ENCODE measurements around the gene POU6F2.
"Not testable (repeated sequence)": the region's sequence is repeated elsewhere in the genome, so short reads cannot be mapped to it uniquely, and the experiment has no call there.

Gene POU6F2

DNA sequence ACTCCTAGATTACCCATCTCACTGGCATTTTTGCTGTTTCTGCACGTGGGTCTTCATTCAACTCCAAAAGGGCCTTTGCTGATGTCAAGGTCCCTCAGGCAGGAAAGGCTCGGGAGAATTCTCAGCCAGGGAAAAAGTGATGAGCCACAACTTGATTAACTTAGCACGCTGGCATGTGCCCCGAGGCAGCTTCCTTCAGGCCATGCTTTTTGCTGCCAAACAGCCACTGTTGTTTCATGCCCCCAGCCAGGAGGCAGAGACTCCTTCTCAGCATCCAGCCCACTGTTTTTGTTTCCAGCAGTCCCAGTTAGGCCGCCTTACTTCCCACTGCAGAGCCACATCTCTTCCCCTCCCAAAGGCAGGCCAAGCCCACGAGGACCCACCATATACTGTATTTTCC is 322.0 kb downstream of the POU6F2 start:
- no peak for DNase-seq

DNA sequence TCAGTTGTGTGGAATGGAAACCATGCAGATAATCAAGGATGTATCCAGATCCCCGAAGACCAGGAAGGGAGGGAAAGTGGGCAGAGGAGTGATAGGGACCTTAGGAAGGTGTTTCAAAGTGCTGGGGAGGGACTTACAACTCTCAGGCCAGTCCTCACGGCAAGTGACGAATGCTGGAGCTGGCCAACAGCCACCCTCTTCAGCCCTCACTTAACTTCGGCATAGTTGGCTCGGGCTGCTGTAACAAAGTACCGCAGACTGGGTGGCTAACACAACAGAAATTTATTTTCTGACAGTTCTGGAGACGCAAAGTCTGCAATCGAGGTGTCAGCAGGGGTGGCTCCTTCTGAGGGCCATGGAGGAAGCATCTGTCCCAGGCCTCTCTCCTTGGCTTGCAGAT is 322.6 kb downstream of the POU6F2 start:
- no peak for DNase-seq

DNA sequence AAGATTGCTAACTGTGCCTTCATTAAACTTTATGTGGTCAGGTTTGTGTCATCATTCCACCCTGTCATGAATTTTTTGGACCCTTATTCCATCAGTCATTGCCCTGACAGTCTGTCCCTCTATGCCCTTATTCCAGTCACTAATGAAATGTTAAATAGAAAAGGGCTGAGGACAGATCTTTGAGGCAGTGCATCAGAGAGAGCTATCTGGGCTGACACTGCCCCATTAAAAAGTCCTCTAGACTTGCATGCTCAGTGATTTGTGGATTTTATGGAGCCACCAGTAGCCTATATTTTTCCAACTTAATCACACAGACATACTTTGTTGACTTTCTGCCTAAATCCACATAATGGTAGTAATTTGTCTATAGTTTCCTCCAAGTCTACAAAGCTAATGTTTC is 323.8 kb downstream of the POU6F2 start:
- no peak for DNase-seq

DNA sequence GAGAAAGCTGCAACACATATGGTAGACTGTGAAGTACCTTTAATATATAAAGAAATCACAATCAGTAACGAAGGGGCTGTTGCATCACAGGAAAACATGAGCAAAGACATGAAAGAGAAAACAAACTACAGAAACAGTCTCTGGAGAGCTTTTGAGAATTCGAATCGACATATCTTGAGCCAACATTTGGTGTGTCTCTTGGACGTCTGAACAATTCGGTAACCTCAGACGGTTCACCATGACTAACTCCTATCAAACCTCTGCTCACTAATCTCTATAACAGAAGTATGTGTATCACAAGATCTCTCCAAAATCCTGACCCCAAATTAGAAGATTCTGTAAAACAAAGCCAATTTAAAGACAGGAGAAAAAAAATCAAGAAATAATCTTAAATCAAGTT is 326.5 kb downstream of the POU6F2 start:
- DNase-seq: no peak

DNA sequence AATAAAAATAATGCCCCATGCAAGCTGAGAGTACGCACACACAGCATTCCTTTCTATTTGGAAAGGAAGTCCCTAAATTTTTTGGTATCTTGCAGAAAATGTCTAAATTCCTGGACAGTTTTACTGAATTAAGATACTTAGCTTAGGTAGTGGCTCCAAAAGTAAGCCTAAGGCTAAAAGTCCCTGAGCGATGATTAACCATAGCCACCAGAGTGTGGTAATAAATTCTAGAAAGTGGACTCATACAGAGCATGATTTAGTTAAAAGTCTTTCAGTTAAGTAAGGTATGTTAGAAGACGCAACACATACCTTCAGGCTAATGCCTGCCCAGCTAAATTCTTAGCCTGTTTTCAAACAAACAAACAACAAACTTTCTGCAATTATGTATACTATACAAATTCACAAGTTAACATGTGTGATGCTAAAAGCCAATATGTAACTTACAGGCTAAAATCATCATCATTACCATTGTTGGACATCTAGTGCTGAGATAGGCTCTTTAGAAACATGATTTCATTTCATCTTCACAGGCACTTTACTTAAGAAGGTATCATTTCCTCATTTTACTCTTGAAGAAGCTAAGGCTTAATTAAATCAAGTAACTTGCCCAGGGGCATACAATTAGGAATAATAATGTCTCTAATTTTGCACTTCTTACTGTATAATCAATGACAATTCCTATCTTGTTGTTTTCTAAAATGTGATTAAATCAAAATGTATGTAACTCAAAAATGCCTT is 327.1 kb downstream of the POU6F2 start:
- no peak for DNase-seq

DNA sequence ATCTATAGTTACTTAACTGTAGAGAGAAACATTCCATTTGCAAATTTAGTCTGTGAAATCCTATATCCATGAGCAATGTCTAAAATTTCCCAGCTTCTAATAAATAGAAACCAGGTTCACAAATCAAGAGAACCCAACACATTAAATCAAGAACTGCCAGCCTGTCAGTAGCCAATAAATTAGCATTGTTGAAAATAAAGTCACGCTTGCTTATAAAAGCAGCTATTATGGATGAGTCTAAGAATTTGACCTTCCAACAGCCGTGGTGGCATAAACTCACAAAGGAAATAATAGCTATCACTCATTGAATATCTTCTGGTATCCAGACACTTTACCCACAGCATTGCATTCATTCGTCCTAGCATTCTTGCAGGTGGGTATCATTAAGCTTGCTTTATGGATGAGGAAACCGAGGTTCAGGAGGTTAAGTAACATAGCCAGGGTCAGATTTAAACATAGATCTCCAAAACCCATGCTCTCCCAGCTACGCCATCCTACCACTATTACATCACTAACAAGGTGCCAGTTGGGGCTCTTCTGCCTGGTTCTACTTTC is 328.4 kb downstream of the POU6F2 start:
- no peak for DNase-seq

DNA sequence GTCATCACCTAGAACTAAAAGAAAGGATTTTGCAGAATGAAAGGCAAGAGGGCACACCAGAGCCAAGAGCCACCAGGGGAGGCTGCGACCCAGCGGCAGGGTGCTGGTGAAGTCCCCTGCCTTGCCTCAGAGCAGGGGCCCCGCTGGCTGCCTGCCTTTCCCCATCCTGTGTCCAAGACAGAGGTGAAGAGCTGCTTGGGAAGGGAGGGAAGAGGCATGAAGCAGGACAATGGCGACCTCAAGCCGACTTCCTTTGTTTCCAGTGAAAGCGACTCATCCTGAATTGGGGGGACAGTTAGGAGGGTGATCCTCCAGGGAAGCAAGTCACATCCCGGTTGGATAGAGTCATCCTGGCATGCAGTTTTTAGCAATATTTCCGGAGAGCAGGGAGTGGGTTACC is 333.0 kb downstream of the POU6F2 start:
- no peak for DNase-seq

DNA sequence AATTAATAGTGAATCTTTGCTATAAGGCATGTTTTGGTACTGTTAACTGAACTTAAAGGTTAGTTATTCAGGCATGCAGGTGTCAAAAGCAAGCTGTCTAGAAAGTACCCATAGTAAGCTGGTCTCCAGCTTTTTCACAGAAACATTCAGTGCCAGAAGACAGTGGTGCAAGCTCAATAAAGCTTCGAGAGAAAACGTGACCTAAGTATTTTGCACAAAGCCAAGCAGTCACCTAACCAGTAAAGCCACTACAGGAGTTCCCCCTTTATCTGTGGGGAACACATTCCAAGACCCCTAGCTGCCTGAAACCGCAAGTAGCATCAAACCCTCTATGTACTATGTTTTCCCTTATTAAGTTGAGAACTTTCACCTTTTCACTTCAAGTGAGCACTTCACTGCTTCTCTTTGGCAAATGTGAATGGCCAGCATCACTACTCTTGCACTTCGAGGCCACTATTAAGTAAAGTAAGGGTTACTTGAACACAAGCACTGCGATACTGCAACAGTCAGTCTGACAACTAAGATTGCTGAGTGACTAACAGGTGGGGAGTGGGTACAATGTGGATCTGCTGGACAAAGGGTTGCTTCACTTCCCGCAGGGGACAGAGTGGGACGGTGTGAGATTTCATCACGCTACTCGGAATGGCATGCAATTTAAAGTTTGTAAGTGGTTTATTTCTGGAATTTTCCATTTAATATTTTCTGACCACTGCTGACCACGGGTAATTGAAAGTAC is 334.7 kb downstream of the POU6F2 start:
- DNase-seq: no peak

DNA sequence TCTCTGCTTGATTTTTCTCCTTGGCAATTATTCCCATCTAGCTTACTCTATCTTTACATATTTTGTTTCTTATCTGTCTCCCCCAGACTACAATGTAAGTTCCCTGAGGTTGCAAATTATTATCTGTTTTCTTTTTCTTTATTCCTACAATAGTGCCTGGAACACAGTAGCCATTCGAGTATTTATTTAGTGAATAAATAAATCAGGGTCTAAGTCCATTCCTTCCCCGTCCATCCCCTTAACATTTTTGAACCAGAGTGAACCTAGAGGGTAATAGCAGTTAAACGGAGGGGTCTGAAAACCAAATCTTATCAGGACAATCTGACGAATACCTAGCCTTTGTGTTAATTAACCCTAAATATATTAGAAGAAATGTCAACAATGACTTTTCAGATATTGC is 335.7 kb downstream of the POU6F2 start:
- no peak for DNase-seq

DNA sequence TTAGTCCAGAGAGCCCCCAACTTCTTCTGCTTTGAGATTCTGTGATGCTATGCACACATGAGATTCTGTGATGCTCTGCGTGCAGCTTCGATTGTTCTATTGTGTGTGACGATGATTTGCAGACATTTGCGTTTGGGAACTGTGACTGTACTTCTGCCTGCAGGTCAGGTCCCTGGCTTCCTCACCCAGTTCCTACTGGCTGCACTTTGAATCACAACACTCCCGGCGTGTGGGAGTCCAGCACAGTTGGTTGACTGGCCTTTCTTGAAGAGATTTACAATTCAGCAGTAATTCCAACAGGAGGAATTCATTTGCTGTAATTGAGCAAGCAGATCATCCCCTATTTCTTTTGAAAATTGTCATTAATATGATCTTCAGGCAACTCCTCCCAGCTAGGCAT is 336.3 kb downstream of the POU6F2 start:
- DNase-seq: no peak

DNA sequence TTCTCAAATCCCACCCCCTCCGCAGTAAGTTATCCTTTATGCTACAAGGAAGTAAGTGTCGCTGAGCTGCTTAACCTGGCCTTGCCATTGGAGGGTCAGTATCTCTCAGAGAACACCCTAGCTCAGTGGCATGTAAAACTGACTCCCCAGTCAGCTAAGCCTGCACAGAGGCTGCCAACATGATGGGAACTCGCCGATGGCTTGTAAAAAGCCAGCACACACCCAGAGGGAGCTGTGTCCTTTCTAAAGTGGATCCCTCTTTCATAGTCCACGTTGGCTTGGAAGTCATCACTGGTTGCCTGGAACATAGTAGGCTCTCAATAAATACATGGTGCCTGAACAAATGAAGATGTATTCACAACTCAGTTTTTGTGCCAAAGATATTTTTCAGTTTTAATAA is 339.4 kb downstream of the POU6F2 start:
- DNase-seq: no peak

DNA sequence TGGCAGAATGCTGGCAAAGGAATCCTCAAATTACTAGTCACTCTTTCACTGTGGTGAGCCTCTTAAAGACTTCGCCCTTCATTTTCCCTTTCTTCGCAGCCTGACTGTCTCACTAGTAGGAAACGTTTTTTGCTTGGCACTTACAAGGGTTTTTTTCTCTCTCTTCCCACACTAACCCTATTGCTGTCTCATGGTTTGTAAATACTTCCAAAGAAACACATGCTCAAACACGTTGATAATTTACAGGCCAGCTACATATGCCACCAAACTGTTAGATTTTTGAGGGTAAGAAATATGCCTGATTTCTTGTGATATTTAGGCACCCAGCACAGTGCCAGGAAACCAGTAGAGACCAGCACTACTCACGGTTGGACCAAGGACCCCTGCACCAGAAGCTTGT is 340.2 kb downstream of the POU6F2 start:
- DNase-seq: no peak

DNA sequence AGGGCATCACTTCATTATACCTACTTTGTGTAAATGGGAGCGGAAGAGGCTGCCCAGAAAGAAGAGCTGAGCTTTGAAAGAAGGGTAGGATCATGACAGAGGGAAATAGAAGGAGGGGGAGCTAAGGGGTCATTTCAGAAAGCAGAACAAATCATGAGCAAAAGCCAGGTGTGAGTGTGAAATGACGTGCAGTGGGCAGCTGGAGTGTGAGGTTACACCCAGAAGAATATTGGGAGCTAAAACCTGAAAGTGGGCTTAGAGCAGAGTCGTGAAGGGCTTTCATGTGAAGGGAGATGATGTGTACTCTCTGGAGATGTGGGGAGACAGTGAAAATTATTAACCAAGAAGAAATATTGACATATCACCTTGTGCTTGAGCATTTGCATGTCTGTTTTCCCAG is 343.5 kb downstream of the POU6F2 start:
- no peak for DNase-seq

DNA sequence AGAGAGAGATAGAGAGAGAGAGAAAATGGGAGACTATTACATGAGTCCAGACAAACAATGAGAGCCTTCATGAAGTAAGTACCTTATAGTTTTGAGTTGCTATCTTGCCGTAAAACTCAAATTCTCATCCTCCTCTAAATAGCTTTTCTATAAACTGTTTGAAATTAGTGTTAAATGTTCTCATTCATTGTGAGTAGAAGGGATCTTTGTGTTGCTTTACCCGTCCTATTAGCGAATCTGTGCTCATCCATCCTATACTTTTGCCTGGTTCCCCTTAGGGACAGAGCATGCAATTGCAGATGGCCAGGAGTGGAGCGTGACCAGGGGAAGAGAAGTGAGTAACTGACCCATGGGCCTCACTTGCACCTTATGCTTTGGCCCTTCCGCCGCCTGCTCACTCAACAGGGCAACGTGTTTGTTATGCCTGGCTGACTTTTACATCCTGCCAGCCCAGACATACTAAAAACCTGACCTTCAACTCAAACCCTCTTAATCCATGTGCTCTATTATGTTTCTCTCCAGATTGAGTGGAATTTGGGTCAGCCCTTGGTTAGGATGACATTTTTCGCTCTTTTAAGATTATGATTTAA is 344.3 kb downstream of the POU6F2 start:
- no peak for DNase-seq

DNA sequence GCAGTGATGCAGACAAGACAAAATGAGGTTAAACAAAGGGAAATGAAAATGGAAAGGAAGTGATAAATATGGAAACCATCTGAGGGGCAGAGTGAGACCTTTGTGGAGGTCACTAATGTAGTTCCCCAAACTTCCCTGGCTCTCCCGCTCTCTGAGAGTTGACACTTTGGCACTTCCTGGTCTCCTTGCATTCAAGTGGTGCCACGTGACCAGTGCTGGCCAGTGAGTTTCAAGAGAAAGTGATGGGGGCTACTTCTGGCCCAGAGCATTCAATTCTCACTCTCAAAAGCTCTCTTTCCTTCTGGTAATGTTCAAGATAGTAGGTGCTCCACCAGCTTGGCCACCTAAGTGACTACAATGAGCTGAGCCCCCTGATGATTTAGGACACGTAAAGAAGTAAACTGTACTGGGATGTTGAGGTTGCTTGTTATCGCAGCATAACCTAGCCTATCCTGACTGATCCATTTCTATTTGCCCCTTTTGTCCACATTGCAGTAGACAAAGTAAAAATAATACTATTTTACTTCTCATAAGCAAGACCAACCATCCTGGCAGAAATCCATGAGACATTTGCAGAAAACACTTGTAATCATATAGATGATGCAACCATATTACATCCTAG is 346.5 kb downstream of the POU6F2 start:
- DNase-seq: no peak

DNA sequence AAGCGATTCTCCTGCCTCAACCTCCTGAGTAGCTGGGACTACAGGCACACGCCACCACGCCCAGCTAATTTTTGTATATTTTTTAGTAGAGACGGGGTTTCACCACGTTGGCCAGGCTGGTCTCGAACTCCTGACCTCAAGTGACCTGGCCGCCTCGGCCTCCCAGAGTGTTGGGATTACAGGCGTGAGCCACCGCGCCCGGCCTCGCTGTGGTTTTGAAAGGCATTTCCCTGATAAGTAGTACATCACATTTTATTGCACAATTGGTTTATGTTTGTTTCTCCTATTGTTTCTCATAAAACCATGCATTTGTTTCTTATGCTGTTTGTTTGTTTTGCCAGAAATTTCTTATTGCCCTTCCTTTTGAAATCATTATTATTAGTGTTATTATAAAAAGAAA is 353.9 kb downstream of the POU6F2 start:
- DNase-seq: not testable (repeated sequence)

DNA sequence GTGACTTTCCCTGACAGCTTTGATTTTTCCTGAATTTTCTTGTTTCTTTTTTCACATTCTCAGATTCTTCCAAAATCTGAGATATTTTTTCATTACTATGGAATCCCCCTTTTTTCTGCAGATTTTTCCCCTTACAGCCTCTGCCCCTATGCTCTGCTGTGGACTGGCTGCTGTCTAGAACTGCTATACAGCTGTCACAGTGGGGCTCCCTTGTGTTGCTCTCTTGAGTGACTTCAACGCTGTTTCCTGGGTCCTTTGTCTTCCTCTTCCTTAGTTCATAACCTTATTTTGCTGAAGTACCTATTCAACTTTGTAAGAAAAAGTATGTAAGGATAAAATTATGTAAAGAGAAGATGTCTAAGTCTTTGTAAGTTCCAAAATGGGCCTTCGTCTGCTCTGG is 354.4 kb downstream of the POU6F2 start:
- DNase-seq: no peak

DNA sequence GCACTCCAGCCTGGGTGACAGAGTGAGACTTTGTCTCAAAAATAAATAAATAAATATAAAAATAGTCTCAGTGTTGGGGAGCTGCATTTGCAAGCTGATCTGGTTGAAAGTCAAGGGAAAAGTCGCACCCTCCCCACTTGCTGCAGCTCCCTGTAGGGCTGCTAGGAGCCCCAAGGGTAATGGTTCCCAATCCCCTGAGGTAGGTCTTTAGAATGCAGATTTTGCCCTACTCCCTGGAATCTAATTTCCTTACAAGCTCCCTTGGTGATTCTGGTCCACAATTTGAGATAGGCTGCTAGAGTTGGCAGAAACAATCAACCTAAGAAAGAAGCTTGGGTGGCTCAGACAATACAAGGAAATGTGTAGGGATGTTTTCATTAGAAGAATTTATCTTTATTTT is 356.0 kb downstream of the POU6F2 start:
- DNase-seq: no peak

DNA sequence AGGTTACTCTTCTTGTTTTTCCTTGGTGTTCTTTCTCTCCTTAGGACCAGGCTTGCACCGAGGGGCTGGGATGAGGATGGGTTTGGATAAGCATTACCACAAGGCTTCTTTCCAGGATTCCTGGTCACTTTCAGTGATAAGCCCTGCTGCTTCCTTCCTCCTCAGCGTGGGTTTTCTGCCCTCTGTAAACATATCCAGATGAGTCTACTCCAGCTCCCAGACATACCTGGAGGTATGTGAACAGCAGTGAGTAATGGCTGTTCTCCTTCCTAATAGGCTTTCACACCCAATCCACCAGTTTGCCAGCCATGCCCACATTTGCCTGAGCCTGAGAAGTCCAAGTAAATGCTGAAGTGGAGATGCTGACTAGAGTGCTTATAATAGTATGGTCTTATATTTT is 358.7 kb downstream of the POU6F2 start:
- no peak for DNase-seq

DNA sequence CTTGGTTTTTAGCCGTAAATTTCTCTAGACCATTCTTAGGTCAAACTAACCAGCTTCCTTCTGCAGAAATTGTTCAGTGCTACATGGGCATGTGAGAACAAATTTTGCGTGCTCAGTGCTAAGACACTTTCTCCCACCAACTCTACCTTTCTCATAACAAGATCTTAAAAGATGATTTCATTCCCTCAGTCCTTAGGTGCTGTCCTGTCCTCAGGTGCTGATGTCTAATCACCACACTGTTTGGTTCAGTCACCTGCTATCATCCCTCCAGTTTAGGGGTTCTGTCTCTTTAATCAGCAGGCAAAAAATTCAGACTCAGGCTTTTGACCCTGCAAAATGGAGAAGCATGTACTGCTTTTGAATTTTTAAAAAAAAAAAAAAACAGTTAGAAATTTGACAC is 361.0 kb downstream of the POU6F2 start:
- DNase-seq: no peak

DNA sequence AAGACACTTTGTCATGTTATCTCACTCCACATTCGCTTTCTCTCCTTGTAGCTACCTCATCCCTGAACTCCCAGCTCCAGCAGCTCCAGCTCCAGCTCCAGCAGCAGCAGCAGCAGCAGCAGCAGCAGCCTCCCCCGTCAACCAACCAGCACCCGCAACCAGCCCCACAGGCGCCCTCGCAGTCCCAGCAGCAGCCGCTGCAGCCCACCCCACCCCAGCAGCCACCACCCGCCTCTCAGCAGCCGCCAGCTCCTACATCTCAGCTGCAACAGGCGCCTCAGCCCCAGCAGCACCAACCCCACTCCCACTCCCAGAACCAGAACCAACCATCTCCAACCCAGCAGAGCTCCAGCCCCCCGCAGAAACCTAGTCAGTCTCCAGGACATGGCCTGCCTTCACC is 361.9 kb downstream of the POU6F2 start:
- DNase-seq: no peak

DNA sequence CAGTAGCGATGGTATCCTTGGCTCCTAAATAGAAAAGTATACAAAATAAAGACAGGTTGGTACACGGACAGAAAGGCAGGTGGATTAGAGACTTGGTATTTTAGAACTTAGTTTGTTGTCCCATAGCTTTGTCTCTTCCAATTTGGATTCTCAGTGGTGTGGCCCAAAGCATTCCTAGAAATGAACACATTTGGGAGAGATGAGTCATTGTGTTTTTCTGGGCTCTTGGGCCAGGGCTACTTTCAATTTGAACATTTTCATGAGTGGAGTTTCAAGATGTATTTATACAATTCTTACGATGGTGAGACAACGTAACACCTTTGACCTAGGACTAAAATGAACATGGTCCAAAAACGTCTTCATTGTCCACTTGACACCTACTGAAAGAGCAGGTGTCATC is 363.4 kb downstream of the POU6F2 start:
- DNase-seq: no peak
